NCI-H2029 treated with DMSO at 0.1 percent for 48 hours (cell line): Measurements from ENCODE around the gene SEC61B.

Experiments
- DNase-seq: peaks from one replicate; lab custom pipeline; 2025; lab: John Stamatoyannopoulos, UW

Gene SEC61B

DNA sequence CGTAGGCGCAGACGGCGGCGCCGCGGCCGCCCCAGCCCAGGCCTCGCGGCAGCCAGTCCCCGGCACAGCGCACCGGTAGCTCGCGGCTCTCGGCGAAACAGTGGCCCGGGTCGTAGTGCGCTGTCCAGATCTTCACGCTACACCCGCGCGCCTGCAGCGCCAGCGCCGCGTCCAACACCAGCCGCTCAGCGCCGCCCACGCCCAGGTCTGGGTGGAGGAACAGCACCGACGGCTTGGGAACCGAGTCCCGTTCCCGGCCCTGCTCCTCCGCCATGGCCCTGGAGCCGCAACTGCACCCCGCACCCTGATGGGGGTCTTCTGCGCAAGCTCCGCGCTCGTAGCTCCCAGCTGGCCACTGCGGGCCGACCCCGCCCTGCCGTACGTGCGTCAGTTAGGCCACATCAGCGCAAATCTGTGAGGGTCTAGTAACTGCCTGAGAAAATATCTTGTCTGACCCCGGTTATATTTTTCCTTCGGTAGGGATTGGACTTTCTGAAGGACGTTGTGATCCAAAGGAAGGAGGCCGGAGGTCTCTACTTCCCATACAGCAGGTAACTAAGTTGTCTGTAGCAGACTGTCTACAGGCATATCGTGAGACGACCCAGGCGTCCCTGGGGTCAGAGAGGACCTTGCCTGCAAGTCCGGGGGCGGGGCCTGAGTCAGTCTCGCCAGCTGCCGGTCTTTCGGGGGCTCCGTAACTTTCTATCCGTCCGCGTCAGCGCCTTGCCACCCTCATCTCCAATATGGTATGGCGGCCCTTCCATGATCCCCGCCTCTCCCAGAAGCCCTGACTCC is at the start of gene SEC61B, which contains the start of gene ALG2:
TSS of gene SEC61B (plus strand) at position 662 of the 795 bp plus-strand sequence. CDS start at position 744, 82 bp downstream.
TSS of gene ALG2 (minus strand) at position 322 of the 795 bp plus-strand sequence. CDS start at position 274, 48 bp downstream.
- DNase-seq = peak; percentile 98

- DNase-seq = no peak
Measured at GRCh38 chr9:99173570-99174504, 48.2 kb upstream of the SEC61B start.

- DNase-seq = no peak
Measured at GRCh38 chr9:99176527-99177013, 45.5 kb upstream of the SEC61B start.

DNA sequence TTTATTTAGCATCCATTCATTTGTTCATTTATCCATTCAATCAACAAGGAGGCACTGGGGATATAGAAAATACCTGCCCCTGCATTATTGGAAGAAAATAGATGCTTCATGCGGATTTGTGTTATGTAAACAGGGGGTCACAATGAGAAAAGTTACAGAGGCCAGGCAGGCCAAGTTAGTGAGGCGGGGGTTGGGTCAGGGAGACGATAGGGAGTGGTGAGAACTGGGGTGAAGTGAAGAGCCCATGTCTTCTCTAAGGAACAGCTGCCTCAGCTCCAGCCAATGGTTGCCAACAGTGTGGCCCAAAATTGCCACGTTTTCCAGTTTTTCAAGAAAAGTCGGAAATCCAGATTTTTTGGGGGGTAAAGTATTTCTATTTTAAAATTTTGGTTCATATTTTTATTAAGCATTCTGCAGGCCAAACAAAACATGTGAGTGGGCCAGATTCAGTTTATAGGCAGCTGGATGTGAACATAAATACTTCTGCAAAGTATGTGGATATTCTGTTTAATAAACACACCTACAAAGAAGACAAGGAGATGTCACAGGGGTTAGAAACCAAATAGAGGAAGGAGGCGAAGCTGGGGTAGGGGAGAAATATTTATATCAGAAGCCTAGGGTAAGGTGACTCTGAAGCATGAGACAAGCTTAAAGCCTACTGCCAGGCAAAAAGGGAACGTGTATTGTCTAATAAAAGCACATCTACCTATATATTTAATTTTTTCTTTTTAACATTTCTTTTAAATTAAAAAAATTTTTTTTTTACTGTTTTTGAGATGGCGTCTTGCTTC is 44.3 kb upstream of the SEC61B start:
- no peak for DNase-seq

DNA sequence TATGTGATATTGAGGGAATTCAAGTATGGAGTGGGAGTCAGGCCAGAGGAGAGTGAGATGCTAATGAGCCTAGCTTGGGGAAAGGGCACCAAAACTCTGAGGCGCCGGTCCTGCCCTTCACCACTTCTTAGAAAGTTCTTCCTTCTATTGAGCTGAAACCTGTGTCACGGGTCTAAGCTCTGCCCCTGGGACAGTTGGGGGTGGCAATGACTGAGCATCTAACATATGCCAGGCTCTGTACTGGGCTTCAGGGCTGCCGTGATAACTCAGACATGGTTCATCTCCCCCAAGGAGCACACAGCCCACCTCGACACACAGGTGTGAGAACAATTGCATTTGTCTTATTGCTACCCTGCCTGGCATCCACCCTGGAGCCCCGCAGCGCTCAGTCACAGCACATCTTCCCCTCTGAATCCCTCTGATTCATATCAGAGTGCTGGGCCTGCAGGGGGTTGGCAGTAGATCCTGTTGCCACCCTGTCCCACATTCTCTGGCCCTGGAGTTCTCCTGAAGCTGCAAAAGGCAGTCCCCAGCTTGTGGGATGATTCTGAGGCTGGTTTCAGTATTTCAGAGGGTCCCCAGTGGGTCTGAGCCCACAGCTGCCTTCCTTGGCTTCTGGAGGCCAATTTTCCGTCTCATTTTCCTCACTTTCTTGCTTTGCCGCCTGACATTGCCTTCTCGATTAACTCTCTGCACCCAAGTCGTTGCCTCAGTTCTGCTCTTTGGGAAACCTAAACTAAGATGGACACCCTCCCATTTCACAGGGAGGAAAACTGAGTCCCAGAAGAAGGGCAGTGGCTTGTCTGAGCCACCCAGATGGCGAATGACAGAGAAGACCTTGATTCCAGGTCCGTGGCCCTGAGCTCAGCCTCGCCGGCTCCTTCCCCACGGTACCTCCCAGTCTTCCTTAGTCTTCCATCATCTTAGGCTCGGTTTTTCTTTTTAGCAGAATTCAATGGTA is 42.9 kb upstream of the SEC61B start:
- DNase-seq = no peak

- no peak for DNase-seq
Measured at GRCh38 chr9:99180199-99180598, 41.9 kb upstream of the SEC61B start.

DNA sequence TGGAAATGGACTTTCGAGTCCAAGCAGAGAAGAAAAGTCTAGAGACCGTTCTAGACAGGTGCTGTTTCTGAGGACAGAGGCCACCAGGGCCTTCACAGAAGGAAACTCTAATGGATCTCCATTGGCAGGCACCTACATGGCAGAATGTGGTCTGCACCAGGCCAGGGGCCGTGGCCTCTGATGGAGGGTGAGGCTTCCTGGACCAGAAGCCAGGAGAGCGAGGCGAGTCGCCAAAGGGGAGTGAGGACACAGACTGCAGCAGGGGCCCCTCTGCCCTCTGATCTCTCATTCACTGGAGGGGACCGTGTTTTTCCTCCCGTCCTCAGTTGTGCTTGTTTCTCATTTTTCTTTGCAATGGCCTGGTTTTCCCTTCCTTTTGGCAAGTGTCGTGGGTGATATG is 41.4 kb upstream of the SEC61B start:
- DNase-seq = no peak

DNA sequence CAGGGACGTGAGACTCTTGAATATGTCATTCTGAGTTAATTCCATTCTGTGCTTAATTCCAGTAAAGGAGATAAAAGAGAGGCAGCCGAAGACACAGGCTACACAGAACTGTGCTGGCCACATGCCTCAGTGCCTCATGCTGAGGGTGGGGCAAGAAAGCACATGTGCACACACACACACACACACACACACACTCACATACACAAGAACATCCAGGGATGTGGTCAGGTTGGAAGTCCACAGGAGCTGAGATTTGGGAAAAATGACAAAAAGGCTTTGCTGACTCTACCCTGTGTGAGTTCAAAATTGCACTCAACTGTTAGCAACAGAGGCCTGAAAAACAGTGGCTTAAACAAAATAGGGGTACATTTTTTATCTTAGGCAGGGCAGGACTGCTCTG is 40.9 kb upstream of the SEC61B start:
- DNase-seq = no peak

DNA sequence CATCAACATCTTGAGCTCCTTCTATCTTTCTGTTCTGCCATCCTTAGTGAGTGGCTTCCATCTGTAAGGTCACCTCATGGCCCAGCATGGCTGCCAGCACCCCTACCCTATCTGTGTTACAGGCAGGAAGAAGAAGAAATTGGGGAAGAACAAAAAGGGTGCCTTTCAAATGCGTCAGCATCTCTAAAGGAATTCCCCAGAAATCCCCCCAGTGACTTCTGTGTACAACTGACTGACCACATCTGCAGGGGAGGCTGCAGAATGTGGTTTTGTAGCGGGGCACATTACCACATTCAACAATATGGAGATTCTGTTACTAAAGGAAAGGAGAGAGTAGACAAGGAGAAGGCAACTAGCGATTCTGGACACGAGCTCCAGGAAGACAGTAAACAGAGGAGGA is 40.5 kb upstream of the SEC61B start:
- DNase-seq = no peak

- DNase-seq = no peak
Measured at GRCh38 chr9:99182356-99182755, 39.7 kb upstream of the SEC61B start.

DNA sequence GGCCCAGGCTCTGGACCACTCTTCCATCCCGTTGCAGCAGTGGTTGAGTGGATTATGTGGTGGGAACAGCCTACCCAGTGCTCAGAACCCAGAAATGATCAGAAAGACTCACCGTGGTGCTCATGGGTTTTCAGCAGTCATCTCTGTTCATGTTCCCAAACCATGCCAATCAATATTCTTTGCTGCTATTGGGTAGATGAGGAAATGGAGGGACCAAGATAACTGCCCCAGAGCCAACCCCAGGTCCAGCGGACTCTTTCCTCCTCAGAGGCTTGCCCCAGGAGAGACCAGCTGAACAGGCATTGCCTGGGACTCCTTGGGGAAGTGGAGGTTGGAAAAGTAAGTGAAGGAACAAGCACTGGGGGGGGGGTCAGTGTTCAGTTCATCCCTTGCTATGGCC is 38.5 kb upstream of the SEC61B start:
- no peak for DNase-seq

GRCh38 chr9:99184110-99184474 is 38.0 kb upstream of the SEC61B start:
- DNase-seq = no peak

DNA sequence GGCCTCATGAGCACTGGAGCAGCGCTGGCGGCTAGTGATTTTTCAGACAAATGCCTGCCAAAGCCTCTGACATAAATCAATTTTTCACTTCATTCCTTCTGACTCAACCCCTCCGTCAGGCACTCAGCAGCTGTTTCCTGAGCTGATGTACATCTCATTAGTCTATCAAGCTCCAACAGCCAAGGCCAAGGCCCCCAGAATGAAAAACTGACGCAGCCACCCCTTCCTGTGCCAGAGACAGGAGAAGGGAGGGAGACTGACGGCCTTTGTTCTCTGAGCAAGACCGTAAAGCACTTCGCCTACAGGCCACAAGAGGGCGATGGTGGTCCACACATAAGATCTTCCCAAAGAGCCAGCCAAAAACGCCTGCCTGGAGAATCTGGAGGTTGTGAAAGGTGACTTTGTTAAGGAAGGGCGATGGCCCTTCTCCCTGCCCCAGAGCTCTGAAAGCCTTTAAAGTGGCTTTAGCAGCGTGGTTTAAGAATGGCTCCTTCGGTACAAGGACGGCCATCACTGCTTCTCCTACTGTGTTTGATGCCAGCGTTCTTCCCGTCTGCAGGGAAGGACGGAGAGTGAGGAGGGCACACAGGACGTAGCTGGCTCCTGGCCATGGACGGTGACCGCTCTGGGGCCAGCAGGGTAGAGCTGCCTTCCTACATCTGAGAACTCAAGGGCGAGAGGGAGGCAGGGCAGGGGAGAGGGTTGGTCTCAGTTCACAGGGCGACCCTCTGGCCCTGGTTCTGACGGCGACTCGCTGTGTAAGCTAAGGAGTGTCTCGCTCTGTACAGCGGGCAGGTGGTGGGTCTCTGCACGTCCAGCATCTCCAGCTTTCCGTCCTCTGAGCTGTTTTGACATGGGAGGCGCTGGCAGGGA is 37.4 kb upstream of the SEC61B start:
- DNase-seq = peak; percentile 83

DNA sequence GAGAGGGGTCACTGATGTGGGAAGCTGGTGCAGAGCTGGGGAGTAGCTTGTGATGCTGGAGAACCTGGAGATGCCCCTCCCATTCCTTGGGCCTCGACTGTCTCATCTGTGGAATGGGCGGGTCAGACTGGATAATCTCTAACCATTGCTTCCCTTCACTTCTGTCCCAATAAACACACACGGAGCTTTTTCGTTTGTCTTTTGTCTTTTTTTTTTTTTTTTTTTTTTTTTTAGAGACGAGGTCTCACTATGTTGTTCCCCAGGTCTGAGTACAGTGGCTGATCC is 36.8 kb upstream of the SEC61B start:
- no peak for DNase-seq

GRCh38 chr9:99185934-99186333 is 36.1 kb upstream of the SEC61B start:
- DNase-seq = no peak

GRCh38 chr9:99187311-99187710 is 34.8 kb upstream of the SEC61B start:
- DNase-seq = no peak

DNA sequence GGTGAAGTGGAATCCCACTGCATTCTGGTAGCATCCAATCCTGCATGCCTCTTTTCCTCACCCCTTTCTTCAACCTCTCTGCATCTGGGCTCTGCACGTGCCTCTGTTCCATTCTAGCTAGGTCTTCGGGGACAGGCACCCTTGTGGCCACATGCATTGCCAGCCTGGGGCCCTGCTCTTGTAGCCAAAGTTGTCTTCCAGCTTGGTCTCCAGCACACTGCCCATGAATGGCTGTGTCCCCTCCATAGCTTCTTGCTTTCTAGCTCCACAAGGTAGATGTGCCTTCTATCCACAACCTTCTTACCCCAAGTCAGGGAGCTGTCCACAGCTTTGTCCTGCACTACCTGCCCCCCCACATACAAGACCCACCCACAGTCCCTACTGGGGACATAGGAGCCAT is 32.9 kb upstream of the SEC61B start:
- no peak for DNase-seq

DNA sequence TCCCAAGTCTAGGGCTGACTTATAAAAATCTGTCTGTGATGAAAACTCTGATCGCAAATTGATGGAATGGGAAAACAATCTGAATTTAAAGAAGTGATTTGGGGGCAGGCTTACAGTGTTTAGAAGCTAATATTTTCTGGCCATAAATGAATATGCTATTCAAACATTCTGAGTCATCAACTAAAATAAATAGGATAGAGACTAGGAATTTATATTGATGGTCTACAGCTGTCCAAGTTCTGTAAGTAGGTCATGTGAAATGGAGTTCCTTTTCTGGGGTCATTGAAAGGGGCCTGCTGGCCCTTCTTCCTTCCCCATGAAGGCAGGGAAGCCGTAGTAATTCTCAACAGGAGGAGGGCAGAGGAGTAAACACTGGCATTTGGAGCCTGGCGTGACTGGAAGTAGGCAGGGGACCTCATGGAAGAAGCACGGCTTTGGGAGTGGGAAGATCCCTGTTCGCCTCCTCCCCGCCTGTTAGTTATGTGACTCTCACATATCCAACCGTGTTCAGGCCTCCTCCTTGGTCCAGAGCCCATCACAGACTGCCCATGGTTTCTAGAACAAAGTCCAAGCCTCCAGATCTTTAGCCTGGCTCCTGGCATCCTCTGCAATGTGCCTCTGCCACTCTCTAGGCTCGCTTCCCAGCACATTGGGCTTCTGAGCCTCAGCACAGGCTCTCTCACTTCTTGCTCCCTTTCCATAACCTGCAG is 32.0 kb upstream of the SEC61B start:
- no peak for DNase-seq

DNA sequence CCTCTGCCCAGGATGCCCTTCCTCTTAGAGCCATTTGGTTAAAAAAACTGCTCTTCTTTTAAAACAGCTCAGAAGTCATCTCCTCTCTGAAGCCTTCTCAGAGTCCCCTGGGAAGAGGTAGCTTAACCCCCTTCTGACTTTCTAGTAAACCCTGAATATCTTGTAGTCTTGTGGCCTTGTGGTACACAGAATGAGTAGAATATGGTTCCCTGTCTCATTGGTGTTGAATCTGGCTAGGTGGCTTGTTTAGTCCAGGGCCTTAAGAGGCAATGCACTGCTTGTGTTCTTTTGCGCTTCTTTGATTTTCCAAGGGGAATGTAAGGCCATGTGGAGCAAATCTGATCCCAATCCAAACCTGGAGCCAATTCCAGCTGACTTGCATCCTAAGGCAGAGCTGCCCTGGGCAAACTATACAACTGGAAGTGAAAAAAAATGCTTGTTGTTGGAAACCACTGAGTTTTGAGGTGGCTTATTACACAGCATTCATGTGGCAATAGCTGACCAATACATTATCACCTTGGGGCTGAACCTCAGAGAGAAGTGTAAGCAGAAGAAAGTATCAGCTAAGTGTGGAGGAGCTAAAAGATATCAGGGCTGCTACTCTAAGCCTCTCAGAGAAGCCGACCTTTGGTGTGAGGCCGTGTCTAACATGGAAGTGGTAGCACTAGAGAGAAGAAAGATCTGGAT is 31.3 kb upstream of the SEC61B start:
- no peak for DNase-seq
